T-helper 2 cell treated with Interferon-gamma antibody and Interleukin-4, amounts not matched to agents 5 μg/mL and 100 μg/mL, for 36 hours (primary cell): Measurements from ENCODE around the gene ABT1.
A peak's percentile ranks its signal among the peaks of the same experiment; 100 is the strongest.
"Not testable (repeated sequence)": the region's sequence is repeated elsewhere in the genome, so short reads cannot be mapped to it uniquely, and the experiment has no call there.

Experiments used
- DNase-seq: peaks from one replicate; pipeline ENCODE4 v3.0.0; 2021; ENCODE audit warnings: low spot score
- H3K27ac Mint-ChIP-seq: one replicate; pipeline ENCODE4 v1.8.0; 2021; ENCODE audit warnings: mild to moderate bottlenecking, mixed read lengths
- H3K27me3 Mint-ChIP-seq: one replicate; pipeline ENCODE4 v1.8.0; 2021; ENCODE audit warnings: low read depth, mixed read lengths
- H3K36me3 Mint-ChIP-seq: one replicate; pipeline ENCODE4 v1.8.0; 2021; ENCODE audit warnings: low read depth, mixed read lengths
- H3K4me1 Mint-ChIP-seq: one replicate; pipeline ENCODE4 v1.8.0; 2021; ENCODE audit warnings: low read depth, mixed read lengths
- H3K4me3 Mint-ChIP-seq: one replicate; pipeline ENCODE4 v1.8.0; 2022; ENCODE audit warnings: mild to moderate bottlenecking, moderate library complexity, mixed read lengths
- H3K9me3 Mint-ChIP-seq: one replicate; pipeline ENCODE4 v1.8.0; 2021; ENCODE audit warnings: mixed read lengths

Gene ABT1

GRCh38 chr6:26596579-26597388, at the start of gene ABT1:
TSS of gene ABT1 (plus strand) at chr6:26596953. CDS start at chr6:26596983, 30 bp downstream.
- H3K27ac Mint-ChIP-seq, result no peak within 1 kb of the TSS
- H3K27me3 Mint-ChIP-seq, result peaks cover 27% of the 10 kb centered on the region

GRCh38 chr6:26547363-26547762, 49.4 kb upstream of the ABT1 start:
- not testable (repeated sequence) for H3K27me3 Mint-ChIP-seq, DNase-seq, H3K9me3 Mint-ChIP-seq, H3K4me3 Mint-ChIP-seq, H3K27ac Mint-ChIP-seq
- Mint-ChIP-seq H3K36me3 (peaks cover 34% of the 10 kb centered on the region), H3K4me1 (peaks cover 27% of the 10 kb centered on the region)

More at GRCh38 chr6:26596579-26597388, at the start of gene ABT1:
- Mint-ChIP-seq H3K9me3 (no peaks in the 10 kb centered on the region), H3K36me3 (peaks cover 20% of the 10 kb centered on the region), H3K4me1 (peaks cover 27% of the 10 kb centered on the region), H3K4me3 (no peak within 1 kb of the TSS)
- DNase-seq, result peak; percentile 97

GRCh38 chr6:26550250-26550993, 46.3 kb upstream of the ABT1 start:
- peak overlapping the region; percentile 90 for H3K4me3 Mint-ChIP-seq
- H3K27me3 Mint-ChIP-seq, result no peaks in the 10 kb centered on the region
- no peak for DNase-seq
- H3K36me3 Mint-ChIP-seq, result peaks cover 16% of the 10 kb centered on the region
- peak overlapping the region; percentile 70 for H3K27ac Mint-ChIP-seq
- H3K4me1 Mint-ChIP-seq, result peaks cover 26% of the 10 kb centered on the region
- H3K9me3 Mint-ChIP-seq, result no peaks in the 10 kb centered on the region

- DNase-seq, result no peak
- peaks cover 27% of the 10 kb centered on the region for H3K4me1 Mint-ChIP-seq
- no peaks in the 10 kb centered on the region for H3K36me3 Mint-ChIP-seq
- H3K9me3 Mint-ChIP-seq, result no peaks in the 10 kb centered on the region
- H3K4me3 Mint-ChIP-seq, result no peak overlapping the region
- H3K27ac Mint-ChIP-seq, result no peak overlapping the region
- peaks cover 2% of the 10 kb centered on the region for H3K27me3 Mint-ChIP-seq
Measured at GRCh38 chr6:26552205-26552604, 44.5 kb upstream of the ABT1 start.

- Mint-ChIP-seq H3K9me3 (no peaks in the 10 kb centered on the region), H3K27me3 (peaks cover 2% of the 10 kb centered on the region), H3K4me1 (peaks cover 29% of the 10 kb centered on the region), H3K36me3 (no peaks in the 10 kb centered on the region), H3K27ac (no peak overlapping the region), H3K4me3 (no peak overlapping the region)
- no peak for DNase-seq
Measured at GRCh38 chr6:26552640-26553188, 44.0 kb upstream of the ABT1 start.

- Mint-ChIP-seq H3K9me3 (no peaks in the 10 kb centered on the region), H3K4me3 (no peak overlapping the region), H3K36me3 (no peaks in the 10 kb centered on the region), H3K27ac (no peak overlapping the region), H3K4me1 (peaks cover 29% of the 10 kb centered on the region), H3K27me3 (peaks cover 2% of the 10 kb centered on the region)
- peak; percentile 76 for DNase-seq
Measured at GRCh38 chr6:26553264-26553634, 43.5 kb upstream of the ABT1 start.

- Mint-ChIP-seq H3K4me1 (peaks cover 28% of the 10 kb centered on the region), H3K4me3 (no peak overlapping the region), H3K9me3 (no peaks in the 10 kb centered on the region), H3K27me3 (peaks cover 2% of the 10 kb centered on the region), H3K27ac (no peak overlapping the region), H3K36me3 (no peaks in the 10 kb centered on the region)
- DNase-seq, result peak; percentile 82
Measured at GRCh38 chr6:26553635-26554446, 42.9 kb upstream of the ABT1 start.

GRCh38 chr6:26554447-26554696, 42.4 kb upstream of the ABT1 start:
- Mint-ChIP-seq H3K4me1 (peaks cover 26% of the 10 kb centered on the region), H3K9me3 (no peaks in the 10 kb centered on the region), H3K27me3 (peaks cover 2% of the 10 kb centered on the region), H3K36me3 (no peaks in the 10 kb centered on the region), H3K4me3 (no peak overlapping the region), H3K27ac (no peak overlapping the region)
- DNase-seq, result no peak

GRCh38 chr6:26554697-26555504, 41.9 kb upstream of the ABT1 start:
- peak overlapping the region; percentile 74 for H3K4me3 Mint-ChIP-seq

GRCh38 chr6:26555505-26556262, 41.1 kb upstream of the ABT1 start:
- peak overlapping the region; percentile 74 for H3K4me3 Mint-ChIP-seq
- H3K27me3 Mint-ChIP-seq, result peaks cover 2% of the 10 kb centered on the region
- H3K27ac Mint-ChIP-seq, result peak overlapping the region; percentile 68
- H3K9me3 Mint-ChIP-seq, result no peaks in the 10 kb centered on the region
- H3K36me3 Mint-ChIP-seq, result no peaks in the 10 kb centered on the region
- peaks cover 16% of the 10 kb centered on the region for H3K4me1 Mint-ChIP-seq
- DNase-seq, result no peak

More at GRCh38 chr6:26554697-26555504, 41.9 kb upstream of the ABT1 start:
- Mint-ChIP-seq H3K27ac (peak overlapping the region; percentile 68), H3K4me1 (peaks cover 23% of the 10 kb centered on the region), H3K36me3 (no peaks in the 10 kb centered on the region), H3K27me3 (peaks cover 2% of the 10 kb centered on the region), H3K9me3 (no peaks in the 10 kb centered on the region)
- peak; percentile 53 for DNase-seq

- Mint-ChIP-seq H3K4me1 (peaks cover 13% of the 10 kb centered on the region), H3K9me3 (no peaks in the 10 kb centered on the region), H3K27me3 (peaks cover 2% of the 10 kb centered on the region), H3K36me3 (no peaks in the 10 kb centered on the region), H3K4me3 (peak overlapping the region; percentile 13), H3K27ac (no peak overlapping the region)
- no peak for DNase-seq
Measured at GRCh38 chr6:26556263-26557070, 40.3 kb upstream of the ABT1 start.
